ENCODE results near the gene NPAS3. TPM values are rescaled to one million over a fixed set of nuclear protein-coding genes. Genes with fewer than 3 reads are reported as not detected.

Gene NPAS3
- total RNA-seq, 1 donor from 2014 or later, result 8.4 TPM

DNA sequence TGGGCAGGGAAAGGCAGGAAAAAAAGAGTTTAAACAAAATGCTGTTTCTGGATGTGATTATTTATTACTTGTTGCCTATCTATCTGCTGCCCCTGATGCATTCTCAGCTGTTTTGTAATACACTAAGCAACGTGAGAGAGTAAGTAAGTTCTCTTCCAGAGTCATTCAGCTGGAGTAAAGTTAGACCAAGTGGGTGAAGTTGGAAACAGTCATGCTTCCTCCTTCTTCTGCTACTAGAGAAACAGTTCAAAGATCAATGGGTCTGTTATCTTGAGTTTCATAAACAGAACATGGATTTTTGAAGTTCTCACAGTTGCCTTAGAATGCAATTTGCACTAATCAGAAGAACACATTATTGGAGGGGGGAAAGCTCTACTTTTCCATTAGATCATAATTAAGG is 732.9 kb downstream of the NPAS3 start:
- no peak for DNase-seq (ENCODE audit: low spot score)

GRCh38 chr14:33674927-33675326 is 736.2 kb downstream of the NPAS3 start:
- no peak for DNase-seq (ENCODE audit: low spot score)

DNA sequence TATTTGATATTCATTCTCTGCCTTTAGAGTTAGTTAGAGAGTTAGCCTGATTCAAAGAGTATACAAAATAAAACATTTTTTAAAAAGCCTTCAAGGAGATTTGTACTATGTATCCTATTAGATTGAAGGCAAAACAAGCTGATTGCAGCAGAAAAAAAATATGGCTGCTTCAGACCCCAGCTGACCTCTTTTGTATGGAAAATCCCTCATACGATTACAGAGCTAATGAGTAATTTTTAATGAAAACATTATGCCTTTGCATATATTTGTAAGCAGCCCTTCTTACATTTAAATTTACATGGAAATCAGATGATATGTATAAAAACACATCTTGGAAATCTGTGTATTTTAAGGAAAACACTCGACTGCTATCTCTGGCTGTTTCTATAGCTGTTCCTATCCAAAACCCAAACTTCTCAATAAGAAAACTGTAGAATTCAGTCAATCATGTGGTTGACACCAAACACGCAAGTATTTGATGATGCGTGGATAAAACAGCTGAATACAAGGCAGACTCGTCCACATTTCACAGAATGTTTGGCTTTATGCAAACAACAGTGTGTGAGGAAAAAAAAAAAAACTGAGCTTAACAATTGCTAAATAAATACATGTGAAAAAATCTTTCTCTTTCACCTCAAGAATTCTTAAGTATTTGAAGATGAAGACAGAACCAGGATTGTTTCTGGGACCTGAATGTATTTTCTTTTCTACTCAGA is 736.9 kb downstream of the NPAS3 start:
- DNase-seq (ENCODE audit: low spot score), result no peak

DNA sequence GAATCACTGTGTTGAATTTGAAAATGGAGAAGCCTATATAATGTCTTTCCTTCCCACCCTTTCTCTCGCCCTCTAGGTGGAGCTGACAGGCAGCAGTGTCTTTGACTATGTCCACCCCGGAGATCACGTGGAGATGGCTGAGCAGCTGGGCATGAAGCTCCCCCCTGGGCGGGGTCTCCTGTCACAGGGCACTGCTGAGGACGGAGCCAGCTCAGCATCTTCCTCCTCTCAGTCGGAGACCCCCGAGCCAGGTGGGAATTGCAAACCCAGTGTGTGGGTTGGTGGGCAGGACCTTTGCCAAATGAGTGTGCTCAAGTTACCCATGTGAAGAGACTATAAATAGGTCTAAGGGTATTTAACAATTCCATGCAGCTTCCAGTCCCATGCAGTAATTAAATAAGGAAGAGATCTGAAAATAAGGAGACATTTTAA is 737.5 kb downstream of the NPAS3 start:
- no peak for DNase-seq (ENCODE audit: low spot score)

DNA sequence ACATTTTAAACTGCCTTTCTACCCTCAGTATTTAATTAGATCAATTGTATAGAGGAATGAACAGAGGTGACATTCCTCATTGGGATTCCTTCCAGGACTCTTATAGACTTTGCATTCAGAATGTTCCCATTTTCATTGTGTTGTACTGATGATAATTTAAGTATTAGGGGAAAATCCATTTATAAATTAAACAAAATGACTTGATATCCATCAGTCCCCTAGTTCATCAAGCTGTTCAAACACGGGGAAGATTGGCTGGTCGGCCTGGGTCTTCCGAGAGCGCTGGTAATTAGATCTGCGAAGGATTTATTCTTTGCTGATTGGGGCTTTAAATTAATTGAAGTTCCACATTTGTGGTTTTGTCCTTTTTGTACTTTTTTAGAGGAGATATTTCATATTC is 738.2 kb downstream of the NPAS3 start:
- no peak for DNase-seq (ENCODE audit: low spot score)

DNA sequence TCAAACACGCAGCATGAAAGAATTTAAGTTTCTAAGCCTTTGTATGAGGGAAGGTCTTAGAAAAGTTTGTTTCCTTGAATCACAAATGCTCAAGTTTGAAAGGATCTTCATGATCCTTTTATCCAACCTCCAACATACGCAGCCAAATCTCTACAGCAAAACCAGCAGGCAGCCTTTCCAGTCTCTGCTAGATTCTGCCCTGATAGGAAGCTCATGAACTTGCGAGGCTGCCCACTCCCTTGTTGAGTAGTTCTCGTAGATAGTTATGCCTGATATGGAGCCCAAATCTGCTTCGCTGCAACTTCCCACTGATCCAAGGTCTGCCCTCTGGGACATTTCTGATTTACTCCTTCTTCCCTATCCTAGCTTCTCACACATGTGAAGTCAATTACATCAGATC is 739.3 kb downstream of the NPAS3 start:
- DNase-seq (ENCODE audit: low spot score), result peak; percentile 76

GRCh38 chr14:33679025-33679424 is 740.3 kb downstream of the NPAS3 start:
- DNase-seq (ENCODE audit: low spot score), result no peak

DNA sequence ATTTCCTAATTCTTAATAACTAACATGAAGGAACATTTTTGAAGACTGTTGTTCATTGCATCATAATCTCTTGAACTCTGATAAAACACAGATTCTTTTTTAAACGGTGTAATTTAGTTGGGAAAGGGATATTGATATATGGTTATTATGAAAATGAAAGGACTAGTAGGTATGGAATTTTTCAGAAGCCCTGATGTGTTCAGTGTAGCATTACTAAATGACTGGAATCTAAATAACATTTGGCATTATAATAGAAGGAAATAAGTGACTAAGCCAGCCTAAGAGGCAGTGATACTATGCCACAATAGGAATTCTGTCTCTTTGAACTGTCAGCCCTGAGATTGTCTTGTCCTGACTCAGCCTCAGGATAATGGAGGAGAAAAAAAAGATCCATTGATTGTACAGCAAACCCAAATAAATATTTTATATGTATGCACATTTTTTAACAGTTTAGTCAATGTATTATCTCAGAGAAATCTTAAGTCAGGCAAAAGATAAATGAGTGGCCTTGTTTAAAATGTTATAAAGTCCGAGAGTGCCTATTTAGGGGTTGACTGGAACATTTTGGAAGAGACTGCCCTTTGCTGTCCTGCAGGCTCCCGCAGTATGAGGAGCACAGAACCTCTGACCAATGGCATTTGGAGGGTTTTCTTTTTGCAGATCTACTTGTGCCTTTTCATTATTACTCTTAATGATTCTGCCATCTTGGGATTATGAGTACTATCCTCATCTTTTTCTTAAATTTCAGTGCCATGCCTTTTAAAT is 741.0 kb downstream of the NPAS3 start:
- peak; percentile 51 for DNase-seq (ENCODE audit: low spot score)

DNA sequence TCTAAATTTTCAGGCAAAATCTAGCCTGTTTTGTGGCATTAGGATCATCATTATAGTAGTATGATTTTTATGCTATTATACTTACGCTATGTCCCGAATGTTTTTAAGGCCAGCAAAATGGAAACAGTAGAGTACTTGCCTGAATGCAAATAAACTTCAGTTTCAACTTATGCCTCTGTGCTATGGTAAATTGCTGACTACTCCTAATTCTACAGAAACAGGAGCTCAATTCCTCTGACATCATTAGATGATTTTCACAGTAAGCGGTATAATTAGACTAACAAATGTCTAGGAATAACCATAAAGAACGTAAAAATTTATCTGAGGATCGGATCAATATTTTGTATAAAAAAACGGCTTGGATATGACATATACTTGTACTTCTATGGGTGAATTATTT is 742.2 kb downstream of the NPAS3 start:
- no peak for DNase-seq (ENCODE audit: low spot score)

DNA sequence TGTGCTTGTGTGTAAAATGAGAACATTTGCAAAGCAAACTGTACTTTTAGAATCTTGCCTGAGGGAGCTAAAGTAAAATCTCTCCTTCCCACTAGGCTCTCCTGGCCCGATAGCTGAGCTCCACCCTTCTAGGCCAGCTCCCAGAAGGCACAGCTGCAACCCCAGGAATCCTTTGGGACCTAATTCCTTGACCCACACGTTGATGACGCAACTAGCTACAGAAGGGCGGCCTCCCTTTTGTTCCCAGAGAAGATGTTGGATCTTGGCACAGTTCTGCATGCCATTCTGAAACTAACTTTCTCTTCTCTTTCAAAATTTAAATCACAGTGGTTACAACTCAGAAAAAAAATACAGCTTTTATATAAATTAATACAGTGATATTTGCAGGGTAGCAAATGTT is 744.1 kb downstream of the NPAS3 start:
- DNase-seq (ENCODE audit: low spot score), result peak; percentile 63

- DNase-seq (ENCODE audit: low spot score), result no peak
These were observed 746.3 kb downstream of the NPAS3 start for GRCh38 chr14:33685026-33685425.

- DNase-seq (ENCODE audit: low spot score), result no peak
These were observed 747.0 kb downstream of the NPAS3 start for GRCh38 chr14:33685698-33686097.

DNA sequence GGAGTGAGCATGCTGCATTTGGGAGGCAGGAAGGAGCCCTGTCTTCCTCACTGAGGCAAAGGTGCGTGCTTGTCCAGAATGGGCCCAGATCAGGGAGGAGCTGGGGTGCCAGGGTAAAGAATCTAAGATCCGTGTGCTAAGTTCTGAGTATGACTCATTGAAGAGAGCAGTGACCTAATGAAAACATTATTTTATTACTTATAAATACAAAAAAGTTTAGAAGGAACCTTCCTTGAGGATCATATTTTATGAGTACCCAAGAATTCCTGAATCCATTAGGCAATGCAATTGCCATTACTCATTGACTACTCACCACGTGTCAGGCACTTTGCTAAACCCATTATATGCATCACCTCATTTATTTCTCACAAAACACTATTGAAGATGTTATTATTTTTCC is 747.5 kb downstream of the NPAS3 start:
- no peak for DNase-seq (ENCODE audit: low spot score)

DNA sequence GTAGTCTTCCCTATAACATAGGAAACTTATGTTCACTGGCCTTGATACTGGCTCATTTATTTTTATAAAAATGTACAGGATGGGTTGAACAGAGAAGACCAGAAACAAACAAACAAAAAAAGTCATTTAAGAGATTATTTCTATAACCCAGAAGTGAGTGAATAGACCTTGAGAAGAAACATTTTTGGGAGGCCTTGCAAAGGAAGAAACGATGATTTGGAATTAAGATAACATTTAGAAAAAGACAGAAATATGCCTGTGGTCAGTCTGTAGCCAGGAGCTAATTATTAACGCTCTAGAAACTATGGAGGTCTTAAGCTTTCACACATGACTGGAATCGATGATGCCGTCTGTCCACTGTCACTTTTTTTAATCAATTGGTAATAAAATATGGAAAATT is 748.2 kb downstream of the NPAS3 start:
- DNase-seq (ENCODE audit: low spot score), result no peak

DNA sequence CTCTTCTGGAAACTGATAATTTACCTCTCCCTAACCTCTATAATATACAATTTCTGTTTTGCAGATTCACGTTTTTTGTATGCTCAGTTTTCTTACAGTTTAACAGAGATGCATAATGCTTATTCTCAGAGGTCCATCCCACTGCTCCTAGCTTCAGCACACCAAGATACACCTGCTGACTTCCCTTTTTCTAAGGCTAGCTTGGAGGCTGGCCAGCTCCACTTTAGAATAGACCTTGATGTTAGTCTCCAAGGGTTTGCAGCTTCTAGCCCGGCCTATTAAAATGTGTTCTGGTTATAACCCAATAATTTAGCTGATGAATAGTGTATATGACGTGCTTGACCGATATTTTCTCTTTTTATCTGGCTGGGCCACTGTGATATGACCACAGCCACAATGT is 751.0 kb downstream of the NPAS3 start:
- DNase-seq (ENCODE audit: low spot score), result no peak

DNA sequence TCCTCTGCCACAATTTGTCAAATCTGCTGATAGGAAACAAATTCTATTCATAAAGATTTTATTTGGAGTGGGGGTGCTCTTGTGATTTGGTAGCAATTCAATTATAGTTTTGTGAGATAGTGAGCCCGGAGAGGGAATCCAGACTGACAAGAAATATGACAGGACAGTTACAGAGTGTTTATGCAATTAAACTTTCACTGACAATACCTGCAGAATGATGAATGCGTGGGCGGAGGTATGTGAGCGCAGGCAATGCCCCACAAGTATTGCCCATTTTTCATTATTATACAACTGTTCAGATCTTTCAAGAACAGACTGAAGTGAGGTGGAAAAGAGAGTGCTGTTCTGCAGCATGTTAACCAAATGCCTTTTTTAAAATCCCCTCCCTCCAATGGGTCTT is 753.2 kb downstream of the NPAS3 start:
- peak; percentile 42 for DNase-seq (ENCODE audit: low spot score)

- DNase-seq (ENCODE audit: low spot score), result peak; percentile 77
These were observed 754.1 kb downstream of the NPAS3 start for GRCh38 chr14:33692762-33693161.

- DNase-seq (ENCODE audit: low spot score), result no peak
These were observed 754.6 kb downstream of the NPAS3 start for GRCh38 chr14:33693237-33693636.

DNA sequence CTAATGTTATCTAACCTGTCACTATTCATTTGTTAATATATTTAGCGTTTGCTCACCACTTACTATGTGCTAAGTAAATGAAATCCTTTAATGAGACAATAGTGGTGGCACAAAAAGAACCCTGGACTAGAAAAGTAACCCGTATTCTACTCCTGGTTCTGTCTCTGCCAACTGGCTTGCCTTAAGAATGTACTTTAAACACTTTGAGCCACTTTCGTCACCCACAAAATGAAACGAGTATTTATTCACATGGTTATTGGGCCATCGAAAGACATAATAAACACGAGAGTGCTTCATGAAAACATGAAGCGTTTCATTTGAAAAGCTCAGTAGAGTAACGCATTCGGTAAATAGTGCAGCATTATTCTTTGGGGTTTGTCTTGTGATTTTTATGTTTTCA is 757.5 kb downstream of the NPAS3 start:
- DNase-seq (ENCODE audit: low spot score), result no peak

- DNase-seq (ENCODE audit: low spot score), result no peak
These were observed 760.8 kb downstream of the NPAS3 start for GRCh38 chr14:33699300-33699983.

DNA sequence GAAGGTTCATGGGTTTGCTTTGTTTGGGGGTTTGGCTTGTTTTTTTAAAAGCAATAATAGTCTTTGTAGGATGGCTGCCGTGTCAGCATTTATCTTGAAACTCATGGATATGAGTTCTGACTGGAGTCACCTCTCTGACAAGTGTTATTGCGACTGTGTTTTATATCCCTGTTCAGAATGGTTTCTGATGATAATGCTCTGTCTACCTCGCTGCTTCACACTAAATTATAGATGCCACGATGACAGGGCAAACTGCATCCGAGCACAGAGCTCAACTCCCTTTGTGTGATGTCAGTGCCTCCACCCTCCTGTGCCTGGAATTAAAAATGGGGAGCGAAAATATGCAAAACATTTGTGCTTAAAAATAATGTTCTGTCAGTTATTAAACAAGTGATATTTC is 761.4 kb downstream of the NPAS3 start:
- DNase-seq (ENCODE audit: low spot score), result no peak

GRCh38 chr14:33702293-33702692 is 763.6 kb downstream of the NPAS3 start:
- no peak for DNase-seq (ENCODE audit: low spot score)

DNA sequence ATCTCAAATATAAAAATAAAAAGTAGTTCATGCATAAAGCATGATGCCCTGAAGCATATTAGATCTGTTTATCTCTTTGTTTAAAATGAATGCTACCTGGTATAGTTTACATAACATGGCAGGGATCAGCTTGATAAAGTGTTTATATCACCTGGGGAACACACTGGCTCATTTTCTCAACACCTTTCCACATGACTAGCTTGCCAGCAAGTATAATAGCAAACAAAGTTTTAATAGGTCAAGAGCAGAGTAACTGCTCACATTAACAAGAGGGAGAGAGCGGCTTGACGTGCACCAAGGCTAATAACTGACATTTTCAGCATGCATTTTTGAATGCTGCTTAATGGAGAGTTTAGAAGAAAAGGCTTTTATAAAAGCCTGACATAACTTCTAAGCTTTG is 765.8 kb downstream of the NPAS3 start:
- DNase-seq (ENCODE audit: low spot score), result no peak

Data from umbilical cord (tissue), 2 donors.